ENCODE measurements around the gene ARG2.

Gene ARG2

DNA sequence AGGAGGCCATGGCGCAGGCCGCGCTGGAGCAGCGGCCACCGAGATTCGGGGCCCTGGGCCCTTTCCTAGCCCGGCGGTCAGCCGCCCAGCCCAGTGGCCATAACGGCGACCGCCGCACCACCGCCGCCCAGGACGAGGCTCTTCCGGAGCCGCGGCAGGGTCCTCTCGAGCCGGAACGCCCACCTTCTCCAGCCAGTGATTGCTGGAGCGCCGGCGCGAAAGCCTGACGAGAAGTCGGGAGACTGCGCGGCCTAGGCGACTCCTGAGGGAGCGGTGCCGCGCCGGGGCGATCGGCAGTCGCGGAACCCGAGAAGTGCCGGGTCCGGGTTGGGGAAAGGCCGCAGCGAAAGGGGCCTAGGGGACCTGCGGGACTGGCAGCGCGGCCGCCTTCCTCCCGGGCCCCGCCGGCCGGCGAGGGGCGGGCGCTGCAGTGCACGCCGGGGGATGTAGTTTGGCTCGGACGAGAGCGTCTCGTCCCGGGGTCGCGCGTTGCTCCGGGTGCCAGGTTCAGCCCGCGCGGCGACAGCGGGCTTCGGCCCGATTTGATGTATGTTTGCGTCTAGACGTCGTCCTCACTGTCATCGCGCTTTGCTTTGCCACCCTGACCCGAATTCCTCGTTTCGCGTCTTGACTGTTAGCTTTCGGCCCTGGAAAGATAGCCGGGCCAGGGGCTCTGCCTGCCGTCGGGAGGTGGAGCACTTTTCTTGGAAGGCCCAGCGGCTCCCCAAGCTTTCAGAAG lies 54.9 kb downstream of the ARG2 start, which contains the start of gene VTI1B:
Gene VTI1B (minus strand): TSS at position 153 of the 739 bp plus-strand sequence. CDS start 143 bp downstream, at position 10.
- in situ Hi-C loops (cut with HindIII; ENCODE audit: low sequenced_read_pairs): no loop called here

DNA sequence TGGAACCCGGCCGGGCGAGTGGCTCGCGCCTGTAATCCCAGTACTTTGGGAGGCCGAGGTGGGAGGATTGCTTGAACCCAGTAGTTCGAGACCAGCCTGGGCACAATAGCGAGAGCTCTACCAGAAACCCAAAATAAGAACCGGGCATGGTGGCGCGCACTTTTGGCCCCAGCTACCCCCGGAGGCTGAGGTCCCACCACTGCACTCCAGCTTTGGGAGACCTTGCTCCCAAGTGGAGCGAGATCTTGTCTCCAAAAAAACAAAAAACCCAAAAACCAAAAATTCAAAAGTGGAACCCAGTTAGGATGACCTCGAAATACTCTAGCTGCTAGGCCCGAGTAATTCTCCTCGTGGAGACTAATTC lies 55.5 kb downstream of the ARG2 start:
- in situ Hi-C loops (cut with HindIII; ENCODE audit: low sequenced_read_pairs): no loop called here

DNA sequence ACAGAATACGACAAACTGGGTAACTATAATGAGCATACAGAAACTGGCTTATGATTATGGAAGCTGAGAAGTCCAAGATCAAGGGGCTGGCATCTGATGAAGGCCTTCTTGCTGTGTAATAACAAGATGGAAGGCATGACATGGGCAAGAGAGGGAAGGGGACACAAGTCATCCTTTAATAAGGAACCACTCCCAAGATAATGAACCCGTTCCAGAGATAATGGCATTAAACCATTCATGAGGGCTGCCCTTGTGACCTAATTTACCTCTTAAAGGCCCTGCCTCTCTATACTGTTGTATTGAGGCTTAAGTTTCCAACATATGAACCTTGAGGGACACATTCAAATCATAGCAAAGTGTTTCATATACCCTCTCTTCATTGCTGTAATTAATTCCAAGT lies 59.3 kb downstream of the ARG2 start:
- in situ Hi-C loops (cut with HindIII; ENCODE audit: low sequenced_read_pairs): no loop called here

DNA sequence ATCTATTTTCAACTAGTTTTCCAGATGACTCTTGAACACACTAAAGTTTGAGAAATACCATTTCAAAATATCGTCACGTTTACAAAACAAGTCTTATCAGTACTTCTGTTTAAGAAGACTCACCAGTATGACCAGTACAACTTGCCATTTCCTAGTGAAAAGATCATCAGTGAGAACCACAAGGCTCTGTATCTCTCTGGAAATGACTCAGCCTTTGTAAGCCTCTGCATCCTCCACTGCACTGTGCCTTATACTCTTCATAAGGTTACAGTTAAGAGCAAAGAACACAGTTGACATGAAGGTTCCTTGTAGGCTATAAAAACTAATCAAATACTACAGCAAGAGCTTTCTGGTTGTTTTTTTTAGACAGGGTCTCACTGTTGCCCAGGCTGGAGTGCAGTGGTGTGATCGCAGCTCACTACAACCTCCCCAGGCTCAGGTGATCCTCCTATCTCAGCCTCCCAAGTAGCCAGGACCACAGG lies 60.4 kb downstream of the ARG2 start:
- in situ Hi-C loops (cut with HindIII; ENCODE audit: low sequenced_read_pairs): no loop called here

DNA sequence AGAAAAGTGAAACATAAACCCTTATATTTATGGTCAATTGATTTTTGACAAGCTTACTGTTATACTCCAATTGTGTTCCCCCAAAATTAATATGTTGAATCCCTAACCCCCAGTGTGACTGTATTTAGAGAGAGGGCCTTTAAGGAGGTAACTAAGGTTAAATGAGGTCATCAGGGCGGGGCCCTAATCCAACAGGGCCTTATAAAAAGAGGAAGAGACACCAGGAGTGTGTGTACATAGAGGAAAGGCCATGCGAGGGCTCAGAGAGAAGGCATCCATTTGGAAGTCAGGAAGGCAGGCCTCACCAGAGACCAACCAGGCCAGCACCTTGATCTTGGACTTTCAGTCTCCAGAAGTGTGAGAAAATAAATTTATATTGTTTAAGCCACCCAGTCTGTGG lies 61.2 kb downstream of the ARG2 start:
- in situ Hi-C loops (cut with HindIII; ENCODE audit: low sequenced_read_pairs): no loop called here

DNA sequence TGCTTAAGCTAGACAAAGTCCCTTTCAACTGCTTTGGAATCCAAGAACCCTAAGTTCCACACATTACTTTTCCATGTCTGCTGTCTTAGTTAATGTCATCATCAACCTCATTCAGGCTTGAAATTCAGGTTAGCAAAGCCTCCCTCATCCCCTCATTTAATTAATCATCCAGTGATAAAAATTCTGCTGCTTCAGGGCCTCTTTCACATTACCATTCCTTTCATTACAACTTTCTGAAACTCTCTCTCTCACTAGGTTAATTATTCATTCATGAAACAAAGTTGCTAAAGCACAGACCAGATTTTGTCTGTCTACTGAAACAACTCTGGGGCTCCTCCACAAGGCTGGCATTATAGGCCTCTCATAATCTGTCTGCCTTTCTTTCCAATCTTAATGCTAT lies 64.1 kb downstream of the ARG2 start:
- in situ Hi-C loops (cut with HindIII; ENCODE audit: low sequenced_read_pairs): no loop called here

DNA sequence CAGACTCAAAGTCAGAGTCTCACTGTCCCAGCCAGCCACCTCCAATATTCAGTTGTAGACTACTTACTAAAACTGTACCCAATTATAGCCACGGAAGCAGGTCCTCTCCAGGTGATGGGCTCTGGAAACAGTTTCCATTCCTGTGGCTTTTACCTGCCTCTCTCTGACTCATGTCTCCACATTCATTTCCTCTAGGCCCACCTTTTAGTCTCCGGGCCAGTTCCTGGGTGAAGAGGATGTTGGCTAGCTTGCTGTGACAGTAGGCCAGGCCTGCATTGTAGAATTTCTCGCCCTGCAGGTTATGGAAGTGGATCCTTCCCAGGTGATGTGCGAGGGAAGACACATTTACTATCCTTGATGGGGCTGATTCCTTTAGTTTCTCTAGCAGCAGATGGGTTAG lies 70.3 kb downstream of the ARG2 start:
- in situ Hi-C loops (cut with HindIII; ENCODE audit: low sequenced_read_pairs): no loop called here

DNA sequence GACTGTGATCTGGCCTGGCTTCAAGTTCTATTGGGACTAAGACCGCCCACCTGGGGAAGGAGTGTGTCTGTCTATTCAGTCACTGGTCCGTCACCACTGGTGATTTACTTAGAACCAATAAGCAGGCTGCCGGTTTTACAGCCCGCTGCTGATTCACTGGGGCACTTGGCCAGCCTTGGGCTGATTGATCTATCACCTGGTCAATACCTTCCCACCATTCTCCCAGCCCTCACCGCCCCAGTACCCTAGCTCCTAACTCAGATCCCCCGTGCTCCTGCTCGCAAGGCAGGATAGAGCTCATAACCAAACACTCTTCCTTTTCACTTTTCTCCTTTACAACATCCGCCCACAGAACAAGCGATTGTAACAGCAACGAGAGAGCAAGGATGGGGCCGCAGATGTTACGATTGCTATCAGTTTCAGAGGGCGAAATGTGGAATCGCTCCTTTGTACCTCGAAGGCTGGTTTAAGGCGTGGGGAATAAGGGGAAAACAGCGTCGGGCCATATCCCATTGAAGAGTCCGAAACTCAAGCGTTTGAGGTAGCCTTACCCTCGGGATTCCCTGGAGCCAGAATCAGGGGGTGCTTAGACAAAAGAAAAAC lies 75.2 kb downstream of the ARG2 start:
- in situ Hi-C loops (cut with HindIII; ENCODE audit: low sequenced_read_pairs): no loop called here

DNA sequence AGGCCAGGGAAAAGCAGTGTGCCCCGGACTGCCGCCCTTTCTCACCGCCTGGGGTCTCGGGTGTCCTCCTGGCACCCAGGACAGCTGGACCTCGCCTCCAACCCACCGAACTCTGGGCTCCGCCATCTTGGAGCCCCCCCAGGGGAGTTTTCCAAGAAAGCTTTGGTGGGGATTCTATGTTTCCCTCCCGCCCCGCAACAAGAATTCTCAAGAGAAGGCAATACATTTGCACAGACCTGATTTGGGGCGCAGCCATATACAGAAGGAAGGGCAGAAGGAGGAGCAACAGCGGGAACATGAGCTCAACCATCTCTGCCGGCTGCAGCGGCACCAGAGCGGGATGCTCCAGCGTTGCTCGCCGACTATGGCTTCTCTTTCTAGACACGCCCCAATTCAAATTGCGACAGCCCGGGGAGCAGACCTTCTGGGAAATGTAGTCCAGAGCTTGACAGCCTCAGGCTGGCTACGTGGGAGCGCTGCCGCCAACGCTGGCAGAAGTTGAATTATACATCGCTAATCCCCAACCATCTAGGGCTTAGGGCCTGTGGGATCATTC lies 75.8 kb downstream of the ARG2 start, which contains the start of gene RDH11:
Gene RDH11 (minus strand): TSS at position 371 of the 556 bp plus-strand sequence. CDS start 61 bp downstream, at position 310.
- in situ Hi-C loops (cut with HindIII; ENCODE audit: low sequenced_read_pairs): no loop called here

DNA sequence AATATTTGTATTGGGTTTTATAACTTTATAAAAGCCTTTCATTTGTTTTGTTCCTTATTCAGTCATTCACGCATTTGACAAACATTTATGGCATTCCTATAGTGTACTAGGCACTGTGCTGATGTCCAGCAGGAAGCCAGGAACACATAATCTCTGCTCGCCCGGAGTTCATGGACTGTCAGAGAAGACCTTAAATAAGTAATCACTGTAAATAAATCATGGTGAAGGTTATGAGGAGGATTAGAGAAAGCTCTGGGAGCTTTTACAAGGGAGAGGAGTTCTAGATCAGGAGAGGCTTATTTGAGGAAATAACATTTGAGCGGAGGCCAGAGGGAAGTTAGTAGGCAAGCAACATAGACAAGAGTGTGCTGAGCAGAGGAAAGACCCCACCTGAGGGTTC lies 77.3 kb downstream of the ARG2 start:
- in situ Hi-C loops (cut with HindIII; ENCODE audit: low sequenced_read_pairs): no loop called here

DNA sequence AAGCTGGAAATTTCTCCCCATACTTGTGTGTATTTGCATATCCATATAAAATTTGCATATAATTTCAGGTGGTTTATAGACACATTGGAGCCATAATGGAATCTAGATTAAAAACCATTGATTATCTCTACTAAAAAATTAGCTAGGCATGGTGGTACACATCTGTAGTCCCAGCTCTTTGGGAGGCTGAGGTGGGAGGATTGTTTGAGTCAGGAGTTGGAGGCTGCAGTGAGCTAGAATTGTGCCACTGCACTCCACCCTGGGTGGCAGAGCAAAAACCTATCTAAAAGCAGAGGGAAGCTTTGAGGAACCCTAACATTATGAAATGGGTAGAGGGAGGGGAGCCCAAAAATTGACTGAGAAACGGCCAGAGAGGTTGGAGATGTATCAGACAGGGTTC lies 78.5 kb downstream of the ARG2 start:
- in situ Hi-C loops (cut with HindIII; ENCODE audit: low sequenced_read_pairs): no loop called here
